ENCODE measurements around the gene NEU4. TPM values are rescaled to one million over a fixed set of nuclear protein-coding genes. Genes with fewer than 3 reads are reported as not detected.

The NEU4 gene
- total and polyA plus RNA-seq, 9 of the 15 experiments (the other 6 are each of a cell fraction or from before 2014, with no cell fraction given), result 0.01 to 0.40 TPM; not detected in 7

DNA sequence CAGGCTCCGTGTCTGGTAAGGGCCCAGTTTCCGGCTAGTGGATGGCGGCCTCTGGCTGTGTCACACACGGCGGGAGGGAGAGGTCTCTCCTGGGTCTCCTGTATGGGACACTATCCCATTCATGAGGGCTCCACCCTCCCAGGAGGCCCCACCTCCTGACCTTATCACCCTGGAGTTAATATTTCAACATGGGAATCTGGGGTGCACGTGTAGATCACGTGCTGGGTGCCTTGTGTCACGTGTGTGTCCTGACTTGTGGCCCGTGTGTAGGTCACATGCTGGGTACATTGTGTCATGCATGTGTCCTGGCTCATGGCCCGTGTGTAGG, 9.9 kb downstream of the NEU4 start (continued):
- TF ChIP-seq, protein P1, sequence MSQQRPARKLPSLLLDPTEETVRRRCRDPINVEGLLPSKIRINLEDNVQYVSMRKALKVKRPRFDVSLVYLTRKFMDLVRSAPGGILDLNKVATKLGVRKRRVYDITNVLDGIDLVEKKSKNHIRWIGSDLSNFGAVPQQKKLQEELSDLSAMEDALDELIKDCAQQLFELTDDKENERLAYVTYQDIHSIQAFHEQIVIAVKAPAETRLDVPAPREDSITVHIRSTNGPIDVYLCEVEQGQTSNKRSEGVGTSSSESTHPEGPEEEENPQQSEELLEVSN (IDR thresholded peaks at IDR 0.05; ENCODE audit: borderline replicate concordance in 1 of 2, extremely low read depth in 1 of 2, insufficient read depth in 1 of 2, insufficient read length in 1 of 2, low read depth in 1 of 2, low read length in 1 of 2, poor library complexity in 1 of 2, severe bottlenecking in 1 of 2), result peak; percentile 42 to 44
- no peak for TF ChIP-seq GATA2 (CRISPR knock-in tag; IDR thresholded peaks at IDR 0.05)
- no peak for TF ChIP-seq SIX5 (IDR thresholded peaks at IDR 0.05; ENCODE audit: borderline replicate concordance in 1 of 2, insufficient read depth in 1 of 2, low read depth in 1 of 2, low read length in 2 of 2)
- TF ChIP-seq, protein P2, sequence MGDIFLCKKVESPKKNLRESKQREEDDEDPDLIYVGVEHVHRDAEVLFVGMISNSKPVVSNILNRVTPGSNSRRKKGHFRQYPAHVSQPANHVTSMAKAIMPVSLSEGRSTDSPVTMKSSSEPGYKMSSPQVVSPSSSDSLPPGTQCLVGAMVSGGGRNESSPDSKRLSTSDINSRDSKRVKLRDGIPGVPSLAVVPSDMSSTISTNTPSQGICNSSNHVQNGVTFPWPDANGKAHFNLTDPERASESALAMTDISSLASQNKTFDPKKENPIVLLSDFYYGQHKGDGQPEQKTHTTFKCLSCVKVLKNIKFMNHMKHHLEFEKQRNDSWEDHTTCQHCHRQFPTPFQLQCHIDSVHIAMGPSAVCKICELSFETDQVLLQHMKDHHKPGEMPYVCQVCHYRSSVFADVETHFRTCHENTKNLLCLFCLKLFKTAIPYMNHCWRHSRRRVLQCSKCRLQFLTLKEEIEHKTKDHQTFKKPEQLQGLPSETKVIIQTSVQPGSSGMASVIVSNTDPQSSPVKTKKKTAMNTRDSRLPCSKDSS (IDR thresholded peaks at IDR 0.05; ENCODE audit: low read depth, partially characterized antibody), result no peak
- TF ChIP-seq MAX (CRISPR knock-in tag; IDR thresholded peaks at IDR 0.05), result peak; percentile 92
- no peak for TF ChIP-seq SMAD2 (IDR thresholded peaks at IDR 0.05; ENCODE audit: low read depth, low read length)
- TF ChIP-seq ZBTB8A (IDR thresholded peaks at IDR 0.05; ENCODE audit: partially characterized antibody), result no peak
- no peak for TF ChIP-seq RFX7 (CRISPR knock-in tag; IDR thresholded peaks at IDR 0.05)
- no peak for TF ChIP-seq XRCC4 (IDR thresholded peaks at IDR 0.05; ENCODE audit: extremely low read depth, insufficient read depth, insufficient read length)
- no peak for TF ChIP-seq HLTF (IDR thresholded peaks at IDR 0.05)
- TF ChIP-seq STAT5B (CRISPR knock-in tag; IDR thresholded peaks at IDR 0.05), result no peak
- TF ChIP-seq FOXA3 (CRISPR knock-in tag; conservative IDR thresholded peaks at IDR 0.05 in 1 of 2, IDR thresholded peaks at IDR 0.05 in 1 of 2), result 0 out of 4 replicates have a peak, but pooled peaks of 1 of the 2 experiments have one; percentile 25
- no peak for TF ChIP-seq ZNF785 (CRISPR knock-in tag; IDR thresholded peaks at IDR 0.05)
- TF ChIP-seq, protein P3, sequence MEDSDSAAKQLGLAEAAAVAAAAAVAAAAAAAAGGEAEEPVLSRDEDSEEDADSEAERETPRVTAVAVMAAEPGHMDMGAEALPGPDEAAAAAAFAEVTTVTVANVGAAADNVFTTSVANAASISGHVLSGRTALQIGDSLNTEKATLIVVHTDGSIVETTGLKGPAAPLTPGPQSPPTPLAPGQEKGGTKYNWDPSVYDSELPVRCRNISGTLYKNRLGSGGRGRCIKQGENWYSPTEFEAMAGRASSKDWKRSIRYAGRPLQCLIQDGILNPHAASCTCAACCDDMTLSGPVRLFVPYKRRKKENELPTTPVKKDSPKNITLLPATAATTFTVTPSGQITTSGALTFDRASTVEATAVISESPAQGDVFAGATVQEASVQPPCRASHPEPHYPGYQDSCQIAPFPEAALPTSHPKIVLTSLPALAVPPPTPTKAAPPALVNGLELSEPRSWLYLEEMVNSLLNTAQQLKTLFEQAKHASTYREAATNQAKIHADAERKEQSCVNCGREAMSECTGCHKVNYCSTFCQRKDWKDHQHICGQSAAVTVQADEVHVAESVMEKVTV (CRISPR knock-in tag; IDR thresholded peaks at IDR 0.05), result no peak
- TF ChIP-seq, protein P4, sequence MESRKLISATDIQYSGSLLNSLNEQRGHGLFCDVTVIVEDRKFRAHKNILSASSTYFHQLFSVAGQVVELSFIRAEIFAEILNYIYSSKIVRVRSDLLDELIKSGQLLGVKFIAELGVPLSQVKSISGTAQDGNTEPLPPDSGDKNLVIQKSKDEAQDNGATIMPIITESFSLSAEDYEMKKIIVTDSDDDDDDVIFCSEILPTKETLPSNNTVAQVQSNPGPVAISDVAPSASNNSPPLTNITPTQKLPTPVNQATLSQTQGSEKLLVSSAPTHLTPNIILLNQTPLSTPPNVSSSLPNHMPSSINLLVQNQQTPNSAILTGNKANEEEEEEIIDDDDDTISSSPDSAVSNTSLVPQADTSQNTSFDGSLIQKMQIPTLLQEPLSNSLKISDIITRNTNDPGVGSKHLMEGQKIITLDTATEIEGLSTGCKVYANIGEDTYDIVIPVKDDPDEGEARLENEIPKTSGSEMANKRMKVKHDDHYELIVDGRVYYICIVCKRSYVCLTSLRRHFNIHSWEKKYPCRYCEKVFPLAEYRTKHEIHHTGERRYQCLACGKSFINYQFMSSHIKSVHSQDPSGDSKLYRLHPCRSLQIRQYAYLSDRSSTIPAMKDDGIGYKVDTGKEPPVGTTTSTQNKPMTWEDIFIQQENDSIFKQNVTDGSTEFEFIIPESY (CRISPR knock-in tag; IDR thresholded peaks at IDR 0.05), result peak; percentile 12; the same call in 1 of the 2 replicates
- no peak for TF ChIP-seq KDM1A (IDR thresholded peaks at IDR 0.05)
- no peak for TF ChIP-seq PHF21A (IDR thresholded peaks at IDR 0.05; ENCODE audit: borderline replicate concordance, low read depth)
- TF ChIP-seq USF1 (CRISPR knock-in tag; IDR thresholded peaks at IDR 0.05), result peak; percentile 96
- peak; percentile 90 for TF ChIP-seq BHLHE40 (IDR thresholded peaks at IDR 0.05; ENCODE audit: low read length)
- TF ChIP-seq MECOM (CRISPR knock-in tag; IDR thresholded peaks at IDR 0.05), result no peak
- no peak for TF ChIP-seq ZNF3 (CRISPR knock-in tag; IDR thresholded peaks at IDR 0.05)

Data from K562 (cell line).